ENCODE measurements around the gene TOGARAM1.

Gene TOGARAM1

GRCh38 chr14:44966601-44967336 is 4.8 kb downstream of the TOGARAM1 start:
- FAIRE-seq: no peak

- FAIRE-seq: no peak
These were observed 6.7 kb downstream of the TOGARAM1 start for GRCh38 chr14:44968714-44969113.

DNA sequence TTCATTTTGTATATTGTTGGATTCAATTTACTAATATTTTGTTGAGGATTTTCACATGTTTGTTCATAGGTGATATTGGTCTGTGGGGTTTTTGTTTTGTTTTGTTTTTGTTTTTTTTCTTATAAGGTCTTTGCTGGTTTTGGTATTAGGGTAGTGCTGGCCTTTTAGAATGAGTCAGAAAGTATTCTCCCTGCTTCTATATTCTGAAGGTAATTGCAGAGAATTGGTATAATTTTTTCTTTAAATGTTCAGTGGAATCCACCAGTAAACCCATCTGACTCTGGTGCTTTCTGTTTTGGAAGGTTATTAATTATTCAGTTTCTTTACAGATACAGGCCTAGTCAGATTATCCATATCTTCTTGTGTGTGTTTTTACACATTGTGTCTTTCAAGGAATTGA is 8.9 kb downstream of the TOGARAM1 start:
- no peak for FAIRE-seq

DNA sequence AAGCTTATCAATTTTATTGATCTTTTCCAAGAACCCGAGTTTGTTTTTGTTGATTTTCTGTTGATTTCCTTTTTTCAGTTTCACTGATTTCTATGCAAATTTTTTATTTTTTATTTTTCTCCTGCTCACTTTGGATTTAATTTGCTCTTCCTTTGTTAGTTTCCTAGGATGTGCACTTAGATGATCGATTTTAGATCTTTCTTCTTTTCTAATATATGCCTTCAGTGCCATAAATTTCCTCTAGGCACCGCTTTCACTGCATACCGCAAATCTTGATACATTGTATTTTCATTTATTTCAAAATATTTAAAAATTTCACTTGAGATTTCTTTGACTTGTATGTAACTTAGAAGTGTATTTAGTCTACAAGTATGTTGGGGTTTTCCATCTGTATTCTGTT is 9.5 kb downstream of the TOGARAM1 start:
- no peak for FAIRE-seq

GRCh38 chr14:44979273-44979672 is 17.3 kb downstream of the TOGARAM1 start:
- FAIRE-seq: no peak

DNA sequence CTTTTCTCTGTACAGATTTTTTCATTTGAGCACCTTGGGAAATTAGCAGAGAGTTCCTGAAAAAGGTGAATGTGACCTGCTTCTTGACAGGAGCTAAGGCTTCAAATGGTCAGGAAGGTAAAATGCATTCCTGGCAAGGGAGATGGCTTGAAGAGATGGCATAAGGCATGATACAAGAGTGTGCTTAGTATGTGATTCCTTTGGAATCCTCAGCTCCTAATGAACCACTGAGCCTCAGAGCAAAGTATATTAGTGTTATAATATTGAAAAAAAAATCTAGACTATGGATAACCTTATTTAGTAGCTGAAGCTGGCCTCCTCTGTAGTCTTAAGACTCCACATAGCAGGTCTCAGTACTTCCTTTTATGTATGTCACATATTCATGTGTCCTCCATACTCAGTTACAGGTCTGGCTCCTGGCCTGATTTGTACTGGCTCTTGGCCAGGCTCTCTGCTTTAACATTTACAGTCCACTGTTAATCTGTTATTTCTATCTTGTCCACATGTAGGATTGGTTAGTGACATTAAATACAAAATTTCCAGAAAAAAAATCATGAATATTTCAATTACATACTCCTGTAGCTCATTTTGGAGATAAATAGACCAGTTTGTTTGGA is 17.9 kb downstream of the TOGARAM1 start:
- no peak for FAIRE-seq

DNA sequence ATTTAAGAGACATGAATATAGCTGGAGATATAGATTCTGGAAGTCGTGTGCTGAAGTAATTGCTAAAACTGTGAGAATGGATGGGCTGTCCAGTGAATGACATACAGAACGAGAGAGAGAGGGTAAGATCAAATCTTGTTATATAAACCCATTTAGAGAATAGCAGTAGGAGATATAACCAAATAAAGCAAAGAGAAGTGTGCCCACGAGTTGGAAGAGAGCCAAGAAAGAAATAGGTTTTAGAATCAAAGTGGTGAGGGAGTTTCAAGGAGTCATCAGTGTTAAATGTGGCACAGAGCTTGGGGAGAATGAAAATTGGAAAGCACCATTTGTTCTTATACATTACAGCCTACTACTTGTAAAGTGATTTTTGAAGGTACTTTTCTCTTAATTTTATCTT is 19.2 kb downstream of the TOGARAM1 start:
- FAIRE-seq: no peak

DNA sequence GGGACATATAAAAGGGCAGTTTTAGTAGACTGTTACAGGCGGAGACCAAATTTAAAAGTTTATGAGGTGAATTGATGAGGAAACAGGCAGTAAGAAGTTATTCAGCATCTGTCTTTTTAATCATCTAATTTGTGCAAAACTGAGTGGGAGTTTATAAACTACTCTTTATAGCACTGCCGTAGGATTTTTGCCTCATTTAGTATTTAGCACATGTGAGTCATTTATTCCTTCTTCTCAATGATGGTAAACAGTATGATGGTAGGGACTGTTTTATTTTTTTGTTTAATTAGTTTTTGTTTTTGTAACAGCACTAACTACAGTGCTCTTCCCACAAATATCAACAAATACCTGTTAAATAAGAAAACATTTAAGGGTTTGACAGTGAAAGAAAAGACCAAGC is 20.6 kb downstream of the TOGARAM1 start:
- no peak for FAIRE-seq

DNA sequence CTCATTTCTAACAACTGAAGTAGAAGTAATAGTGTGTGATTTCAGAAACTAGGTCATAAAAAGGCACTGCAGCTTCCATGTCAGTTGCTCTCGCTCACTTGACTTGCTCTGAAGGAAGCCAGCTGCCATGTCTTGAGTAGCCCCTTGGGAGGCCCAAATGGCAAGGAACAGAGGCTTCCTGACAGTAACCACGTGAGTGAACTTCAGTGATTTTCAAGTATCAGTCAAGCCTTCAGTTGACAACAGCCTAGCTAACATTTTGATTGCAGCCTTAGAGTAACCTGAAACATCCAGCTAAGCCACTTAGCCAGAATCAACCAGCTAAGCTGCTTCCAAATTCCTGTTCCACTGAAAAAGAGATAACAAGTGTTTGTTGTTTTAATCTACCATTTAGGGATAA is 26.7 kb downstream of the TOGARAM1 start:
- no peak for FAIRE-seq

GRCh38 chr14:44989497-44990440 is 27.8 kb downstream of the TOGARAM1 start:
- FAIRE-seq: no peak

DNA sequence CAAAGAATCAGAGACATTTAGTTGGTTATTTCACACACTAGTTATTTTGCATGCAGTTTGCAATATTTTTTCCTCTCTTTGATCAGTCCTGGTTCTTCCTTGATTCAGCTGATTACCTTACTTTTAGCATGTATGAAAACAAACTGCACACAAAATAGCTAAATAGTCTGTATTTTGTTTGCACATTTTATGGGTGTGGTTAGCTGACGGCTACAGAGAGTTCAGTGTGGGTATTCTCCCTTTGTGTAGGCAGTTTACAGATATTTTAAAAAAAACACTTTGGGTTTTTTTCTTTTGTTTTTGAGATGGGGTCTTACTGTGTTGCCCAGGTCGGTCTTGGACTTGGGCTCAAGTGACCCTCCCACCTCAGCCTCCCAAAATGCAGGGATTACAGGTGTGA is 28.5 kb downstream of the TOGARAM1 start:
- FAIRE-seq: no peak

DNA sequence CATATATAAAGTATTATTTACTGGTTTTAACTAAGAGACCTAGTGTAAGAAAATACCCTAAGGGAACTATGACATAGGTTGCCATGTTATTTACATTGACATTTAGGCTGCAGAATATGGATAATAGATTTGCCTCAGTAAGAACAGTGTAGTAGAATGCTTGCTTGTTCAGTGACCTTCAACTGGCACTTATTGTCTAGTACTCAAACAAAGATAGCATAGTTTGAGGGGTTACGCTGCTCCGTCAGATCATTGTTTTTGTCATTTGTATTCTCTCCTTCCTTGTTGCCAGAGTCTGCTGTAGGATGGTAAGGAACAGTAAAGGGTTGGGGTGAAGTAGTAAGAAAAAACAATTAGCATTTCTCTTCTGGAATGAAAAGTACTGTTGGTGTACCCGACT is 33.2 kb downstream of the TOGARAM1 start:
- FAIRE-seq: no peak

- FAIRE-seq: no peak
These were observed 33.8 kb downstream of the TOGARAM1 start for GRCh38 chr14:44995770-44996294.

DNA sequence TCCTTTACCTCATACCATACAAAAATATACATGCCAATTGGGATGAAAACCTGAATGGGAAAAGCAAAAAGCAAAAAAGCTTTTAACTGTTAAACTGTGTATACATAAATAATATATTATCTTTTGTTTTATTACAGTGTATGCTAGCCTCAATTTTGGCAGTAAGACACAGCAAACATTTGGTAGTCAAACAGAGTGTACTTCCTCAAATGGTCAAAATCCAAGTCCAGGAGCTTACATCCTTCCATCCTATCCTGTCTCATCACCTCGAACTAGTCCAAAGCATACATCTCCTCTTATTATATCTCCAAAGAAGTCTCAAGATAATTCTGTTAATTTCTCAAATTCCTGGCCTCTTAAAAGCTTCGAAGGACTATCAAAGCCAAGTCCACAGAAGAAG is 41.9 kb downstream of the TOGARAM1 start:
- FAIRE-seq: no peak

DNA sequence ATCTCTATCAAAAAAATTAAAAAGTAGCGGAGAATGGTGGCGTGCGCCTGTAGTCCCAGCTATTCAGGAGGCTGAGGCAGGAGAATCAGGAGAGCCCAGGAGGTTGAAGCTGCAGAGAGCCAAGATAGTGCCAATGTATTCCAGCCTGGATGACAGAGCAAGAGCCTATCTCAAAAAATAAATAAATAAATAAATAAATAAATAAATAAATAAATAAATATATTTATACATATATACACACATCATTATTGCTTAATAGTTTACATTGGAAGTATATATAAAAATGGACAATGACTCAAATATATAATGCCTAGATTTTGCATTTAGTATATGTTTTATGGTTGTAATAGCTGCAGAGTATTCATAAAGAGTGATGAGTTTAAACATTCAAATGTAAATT is 53.1 kb downstream of the TOGARAM1 start:
- FAIRE-seq: no peak

GRCh38 chr14:45028107-45028626 is 66.2 kb downstream of the TOGARAM1 start:
- FAIRE-seq: no peak

DNA sequence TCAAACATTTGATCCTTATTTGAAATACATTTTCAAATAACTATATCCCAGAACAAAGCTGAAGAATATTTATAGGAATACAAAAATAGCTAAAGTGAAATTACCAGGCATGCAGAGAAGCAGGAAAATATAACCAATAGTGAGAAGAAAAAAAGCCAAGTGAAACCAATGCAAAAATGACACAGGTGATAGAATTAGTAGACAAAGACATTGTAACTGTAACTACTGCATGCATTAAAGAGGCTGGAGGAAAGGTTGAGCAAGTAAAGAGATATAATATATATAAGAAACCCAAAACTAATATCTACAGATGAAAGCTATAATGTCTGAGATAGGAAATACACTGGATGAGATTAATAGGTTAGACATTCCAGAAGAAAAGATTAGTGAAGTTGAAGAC is 72.7 kb downstream of the TOGARAM1 start:
- no peak for FAIRE-seq

GRCh38 chr14:45038256-45038655 is 76.3 kb downstream of the TOGARAM1 start:
- no peak for FAIRE-seq

DNA sequence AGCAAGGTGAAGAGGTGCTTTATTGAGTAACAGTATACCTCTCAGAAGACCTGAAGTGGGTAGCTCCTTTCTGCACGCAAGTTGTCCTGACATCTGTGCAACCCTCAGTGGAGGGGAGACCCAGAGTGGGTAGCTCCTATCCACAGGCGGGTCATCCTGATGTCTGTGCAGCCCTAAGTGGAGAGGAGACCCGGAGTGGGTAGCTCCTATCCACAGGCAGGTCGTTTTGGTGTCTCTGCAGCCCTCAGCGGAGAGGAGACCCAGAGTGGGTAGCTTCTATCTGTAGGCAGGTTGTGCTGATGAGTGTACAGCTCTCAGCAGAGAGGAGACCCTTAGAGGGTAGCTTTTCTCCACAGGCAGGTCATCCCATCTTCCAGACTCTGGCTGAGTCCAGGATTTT is 76.9 kb downstream of the TOGARAM1 start:
- FAIRE-seq: no peak

DNA sequence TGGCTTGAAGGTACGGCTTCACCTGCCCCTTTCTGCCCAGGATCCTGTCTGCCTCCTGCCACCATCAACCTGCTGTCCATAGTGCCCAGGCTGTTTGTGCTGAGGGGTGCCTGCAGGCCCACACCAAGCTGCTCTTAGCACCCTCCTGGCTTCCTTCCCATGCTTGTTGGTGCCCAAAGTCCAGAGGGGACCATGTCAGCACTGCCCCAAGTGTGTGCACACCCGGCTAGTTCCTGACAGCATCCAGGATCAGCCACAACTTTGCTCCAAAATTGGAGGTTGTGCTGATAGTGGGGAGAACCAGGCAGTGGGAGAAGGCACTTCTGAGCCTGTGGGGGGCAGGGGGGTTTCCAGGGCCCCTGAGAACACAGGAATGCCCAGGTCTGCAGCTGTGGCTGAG is 77.4 kb downstream of the TOGARAM1 start:
- no peak for FAIRE-seq

- no peak for FAIRE-seq
These were observed 79.7 kb downstream of the TOGARAM1 start for GRCh38 chr14:45041641-45042040.

DNA sequence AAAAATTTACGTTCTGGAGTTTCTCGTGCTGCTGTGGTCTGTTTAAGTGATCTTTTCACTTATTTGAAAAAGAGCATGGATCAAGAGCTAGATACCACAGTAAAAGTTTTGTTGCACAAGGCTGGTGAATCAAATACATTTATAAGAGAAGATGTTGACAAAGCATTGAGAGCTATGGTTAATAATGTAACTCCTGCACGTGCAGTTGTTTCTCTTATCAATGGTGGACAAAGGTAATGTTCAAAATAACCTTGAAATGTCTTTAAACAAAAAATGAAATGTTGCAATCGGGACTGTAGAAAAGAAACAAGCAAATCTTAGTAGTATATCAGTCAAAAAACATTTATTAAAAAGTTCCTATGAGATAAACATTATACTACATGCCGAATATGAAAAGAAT is 82.6 kb downstream of the TOGARAM1 start:
- FAIRE-seq: peak; percentile 57

GRCh38 chr14:45048385-45048784 is 86.4 kb downstream of the TOGARAM1 start:
- FAIRE-seq: peak; percentile 49

All from colon (tissue), 2 donors.